Upper lobe of left lung (tissue), 6 donors: ENCODE results near the gene TBR1. TPM values are rescaled to one million over a fixed set of nuclear protein-coding genes. Genes with fewer than 3 reads are reported as not detected.
A peak's percentile ranks its signal among the peaks of the same experiment; 100 is the strongest.

Source experiments
- ATAC-seq, 2 donors: fragments of 200-7000 bp; cut with Tn5 transposase; one replicate each; pipeline ENCODE4 v1.9.1; 2022; ENCODE audit warnings: mild to moderate bottlenecking in 2 of 2, moderate library complexity in 2 of 2; ENCODE audit not compliant: low FRiP score in 2 of 2
- DNase-seq, 2 donors: peaks; one replicate each; pipeline ENCODE4 v3.0.0-alpha.2; 2019 to 2020
- H3K27ac ChIP-seq, 4 donors: fragments of 200-600 bp; sonication (generic); one replicate each; pipeline ENCODE4 v1.5.1; 2016 to 2019
- H3K27me3 ChIP-seq, 4 donors: fragments of 200-600 bp; sonication (generic); one replicate each; pipeline ENCODE4 v1.5.1; 2017 to 2019
- H3K36me3 ChIP-seq, 4 donors: fragments of 200-600 bp; sonication (generic); one replicate each; pipeline ENCODE4 v1.5.1; 2016 to 2019
- H3K4me1 ChIP-seq, 4 donors: fragments of 200-600 bp; sonication (generic); one replicate each; pipeline ENCODE4 v1.5.1; 2018 to 2019
- H3K4me3 ChIP-seq, 4 donors: fragments of 200-600 bp; sonication (generic); one replicate each; pipeline ENCODE4 v1.5.1; 2017 to 2019; ENCODE audit warnings: mild to moderate bottlenecking in 2 of 4, moderate library complexity in 1 of 4
- H3K9me3 ChIP-seq, 4 donors: fragments of 200-600 bp; sonication (generic); one replicate each; pipeline ENCODE4 v1.5.1; 2018 to 2019
- EP300 ChIP-seq, 4 donors: sonication (generic); formaldehyde crosslinking; IDR thresholded peaks; one replicate each; pipeline ENCODE4 v1.5.1; 2017; ENCODE audit warnings: antibody characterized with exemption in 4 of 4, control low read depth in 2 of 4
- POLR2A ChIP-seq, 4 donors: fragments of 450-650 bp; IDR thresholded peaks; one replicate each; pipeline ENCODE4 v1.5.1; 2016 to 2017; ENCODE audit warnings: antibody characterized with exemption in 4 of 4, mild to moderate bottlenecking in 2 of 4
- POLR2AphosphoS5 ChIP-seq, 2 donors: sonication (generic); formaldehyde crosslinking; IDR thresholded peaks; one replicate each; pipeline ENCODE4 v1.5.1; 2017; ENCODE audit warnings: antibody characterized with exemption in 2 of 2
- WGBS, 2 donors: methylation state at CpG; one replicate each; pipeline ENCODE4 v1.1.5; 2017 to 2018; 5-methylcytosine and 5-hydroxymethylcytosine counted together
- total RNA-seq, 6 donors: library from RNA; depleted of rRNA in 4 of 6; stranded (reverse); fragments of >200 nt in 4 of 6; gene quantifications; one replicate each; pipeline versions ENCODE4 v1.1.0 to v1.2.1, GENCODE V29; 2016 to 2021
- TF ChIP-seq, protein P1 (sequence below), 6 experiments: fragments of 450-650 bp in 4 of 6; fragments of 200-600 bp in 2 of 6; sonication (generic) in 2 of 6; IDR thresholded peaks; one replicate each; pipeline ENCODE4 v1.5.1; 2016 to 2019; ENCODE audit warnings: antibody characterized with exemption in 6 of 6
- donor health status: DM: no; HTN: no; CAD: no; lungs with moderate emphysema.
- donor health status: DM: no; HTN: yes; CAD: no; lungs with severe emphysema.

The TBR1 gene
- total RNA-seq, 6 donors from 2014 or later: not detected

DNA sequence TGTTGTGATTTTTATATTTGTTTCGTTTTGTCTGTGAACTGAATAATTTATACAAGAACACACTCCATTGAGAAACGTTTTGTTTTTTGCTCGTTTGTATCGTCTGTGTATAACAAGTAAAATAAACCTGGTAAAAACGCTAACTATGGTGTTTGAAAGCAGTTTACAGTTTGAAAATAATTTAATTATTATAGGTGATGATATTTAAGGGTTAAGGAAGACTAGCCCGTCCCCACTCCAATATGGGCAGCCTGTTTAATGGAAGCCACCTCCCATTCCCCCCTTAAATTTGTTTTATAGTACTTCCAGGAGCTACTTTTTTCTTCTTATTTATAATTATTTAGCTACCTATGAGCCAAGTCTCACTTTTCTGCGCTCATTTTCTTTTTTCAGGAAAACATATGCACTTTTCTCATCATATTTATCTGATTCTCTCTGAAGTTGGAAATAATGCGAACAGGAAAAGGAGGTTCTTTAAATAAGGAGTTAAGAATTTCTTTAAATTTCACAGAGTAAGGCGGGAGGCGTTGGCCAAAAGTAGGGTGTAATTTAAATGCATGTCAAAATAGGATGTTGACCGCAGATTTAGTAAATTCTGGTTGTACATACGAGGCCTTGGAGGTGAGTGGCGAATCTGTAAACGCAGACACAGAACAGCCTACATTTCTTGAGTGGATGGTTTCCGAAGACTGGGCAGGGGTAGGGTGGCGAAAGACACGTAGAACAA, 9.8 kb downstream of the TBR1 start:
- no peak for TF ChIP-seq POLR2AphosphoS5 (IDR thresholded peaks at IDR 0.05)
- TF ChIP-seq, protein P1, sequence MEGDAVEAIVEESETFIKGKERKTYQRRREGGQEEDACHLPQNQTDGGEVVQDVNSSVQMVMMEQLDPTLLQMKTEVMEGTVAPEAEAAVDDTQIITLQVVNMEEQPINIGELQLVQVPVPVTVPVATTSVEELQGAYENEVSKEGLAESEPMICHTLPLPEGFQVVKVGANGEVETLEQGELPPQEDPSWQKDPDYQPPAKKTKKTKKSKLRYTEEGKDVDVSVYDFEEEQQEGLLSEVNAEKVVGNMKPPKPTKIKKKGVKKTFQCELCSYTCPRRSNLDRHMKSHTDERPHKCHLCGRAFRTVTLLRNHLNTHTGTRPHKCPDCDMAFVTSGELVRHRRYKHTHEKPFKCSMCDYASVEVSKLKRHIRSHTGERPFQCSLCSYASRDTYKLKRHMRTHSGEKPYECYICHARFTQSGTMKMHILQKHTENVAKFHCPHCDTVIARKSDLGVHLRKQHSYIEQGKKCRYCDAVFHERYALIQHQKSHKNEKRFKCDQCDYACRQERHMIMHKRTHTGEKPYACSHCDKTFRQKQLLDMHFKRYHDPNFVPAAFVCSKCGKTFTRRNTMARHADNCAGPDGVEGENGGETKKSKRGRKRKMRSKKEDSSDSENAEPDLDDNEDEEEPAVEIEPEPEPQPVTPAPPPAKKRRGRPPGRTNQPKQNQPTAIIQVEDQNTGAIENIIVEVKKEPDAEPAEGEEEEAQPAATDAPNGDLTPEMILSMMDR (IDR thresholded peaks at IDR 0.05): no peak
- TF ChIP-seq EP300 (IDR thresholded peaks at IDR 0.05): no peak
- no peak for TF ChIP-seq POLR2A (IDR thresholded peaks at IDR 0.05)
- no peak for ATAC-seq
- WGBS, 2 donors: 24 to 25% methylated on average over 17 of the region's 17 CpGs
- Histone ChIP-seq H3K4me3 (no peak overlapping the region), H3K27ac (no peak overlapping the region), H3K36me3 (no peaks in the 10 kb centered on the region), H3K9me3 (no peaks in the 10 kb centered on the region), H3K27me3 (peaks cover 0 to 75% (median 33%) of the 10 kb centered on the region in 4 donors), H3K4me1 (peaks cover 13 to 29% (median 18%) of the 10 kb centered on the region in 4 donors)
- no peak for DNase-seq

DNA sequence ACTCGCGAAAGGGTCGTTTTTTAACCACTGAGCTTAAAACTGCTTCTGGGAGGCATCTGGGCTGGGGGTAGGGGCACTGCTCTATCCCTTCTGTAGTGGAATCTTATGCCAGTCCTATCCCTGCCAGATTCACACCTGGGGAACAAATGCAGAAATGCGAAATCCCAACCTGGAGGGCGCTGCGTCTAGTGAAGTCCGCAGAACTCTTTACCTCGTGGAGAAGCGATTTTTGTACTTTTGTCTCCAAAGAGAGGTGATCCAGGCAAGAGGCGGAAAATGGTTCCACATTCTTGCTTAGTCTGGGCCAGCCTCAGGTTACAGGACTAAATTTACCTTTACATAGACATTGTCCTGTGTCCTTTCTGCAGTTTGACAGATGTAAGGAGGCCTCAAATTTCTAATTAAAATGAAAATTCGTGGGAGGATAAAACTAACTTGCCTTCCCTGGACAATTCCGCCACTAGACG, 10.4 kb downstream of the TBR1 start:
- no peak for TF ChIP-seq POLR2A (IDR thresholded peaks at IDR 0.05)
- TF ChIP-seq EP300 (IDR thresholded peaks at IDR 0.05): no peak
- TF ChIP-seq, protein P1 (IDR thresholded peaks at IDR 0.05): no peak
- TF ChIP-seq POLR2AphosphoS5 (IDR thresholded peaks at IDR 0.05): no peak
- Histone ChIP-seq H3K4me1 (peaks cover 13 to 29% (median 18%) of the 10 kb centered on the region in 4 donors), H3K9me3 (no peaks in the 10 kb centered on the region), H3K27ac (no peak overlapping the region), H3K4me3 (peak overlapping the region in 1 of 4 donors; percentile 15), H3K36me3 (no peaks in the 10 kb centered on the region), H3K27me3 (peaks cover 0 to 70% (median 33%) of the 10 kb centered on the region in 4 donors)
- DNase-seq (no peak), ATAC-seq (no peak)
- 16 to 19% methylated on average over 13 of the region's 13 CpGs for WGBS, 2 donors

DNA sequence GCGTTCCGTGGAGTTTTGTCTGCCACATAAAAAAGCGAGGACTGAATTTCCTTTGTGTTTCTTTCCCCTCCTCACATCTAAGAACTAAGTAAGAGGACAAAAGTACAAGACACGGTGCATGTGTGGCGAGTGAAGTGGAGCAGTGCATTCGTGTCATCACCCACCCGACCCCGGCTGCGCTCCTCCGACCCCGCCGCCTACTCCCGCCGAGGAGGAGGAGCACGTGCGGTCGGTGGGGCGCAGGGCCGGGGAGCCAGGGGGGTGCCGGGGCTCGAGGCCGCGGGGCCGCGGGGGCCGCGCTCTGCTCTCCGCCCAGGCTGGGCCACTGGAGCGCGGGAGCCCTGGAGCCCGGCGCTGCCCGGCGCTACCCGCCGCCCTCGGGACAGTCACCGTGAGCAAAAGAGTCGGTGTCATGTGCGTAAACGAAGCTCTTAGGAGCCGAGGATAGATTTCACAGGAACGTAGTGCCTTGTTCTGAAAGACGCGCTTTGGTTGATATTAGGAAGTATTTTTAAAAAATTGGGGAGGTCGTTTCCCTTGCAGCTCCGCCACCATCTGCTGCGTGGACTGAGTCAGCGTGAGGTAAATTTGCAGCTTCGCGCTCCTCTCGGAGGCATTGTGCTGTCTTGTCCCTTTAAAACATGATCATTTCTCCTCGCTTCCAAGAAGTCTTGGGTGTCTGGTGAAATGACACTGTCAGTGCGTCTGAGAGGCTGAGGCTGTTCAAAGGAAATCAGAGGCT, 11.0 kb downstream of the TBR1 start:
- Histone ChIP-seq H3K27ac (no peak overlapping the region), H3K27me3 (peaks cover 0 to 68% (median 33%) of the 10 kb centered on the region in 4 donors), H3K4me3 (peak overlapping the region in 2 of 4 donors; percentile 9 to 15), H3K9me3 (no peaks in the 10 kb centered on the region), H3K4me1 (peaks cover 13 to 29% (median 18%) of the 10 kb centered on the region in 4 donors), H3K36me3 (no peaks in the 10 kb centered on the region)
- TF ChIP-seq POLR2AphosphoS5 (IDR thresholded peaks at IDR 0.05): no peak
- DNase-seq: peak in 1 of 2 donors; percentile 81
- WGBS, 2 donors: 5% methylated on average over 32 to 43 of the region's 54 CpGs
- peak in 1 of 2 donors; percentile 52 for ATAC-seq

DNA sequence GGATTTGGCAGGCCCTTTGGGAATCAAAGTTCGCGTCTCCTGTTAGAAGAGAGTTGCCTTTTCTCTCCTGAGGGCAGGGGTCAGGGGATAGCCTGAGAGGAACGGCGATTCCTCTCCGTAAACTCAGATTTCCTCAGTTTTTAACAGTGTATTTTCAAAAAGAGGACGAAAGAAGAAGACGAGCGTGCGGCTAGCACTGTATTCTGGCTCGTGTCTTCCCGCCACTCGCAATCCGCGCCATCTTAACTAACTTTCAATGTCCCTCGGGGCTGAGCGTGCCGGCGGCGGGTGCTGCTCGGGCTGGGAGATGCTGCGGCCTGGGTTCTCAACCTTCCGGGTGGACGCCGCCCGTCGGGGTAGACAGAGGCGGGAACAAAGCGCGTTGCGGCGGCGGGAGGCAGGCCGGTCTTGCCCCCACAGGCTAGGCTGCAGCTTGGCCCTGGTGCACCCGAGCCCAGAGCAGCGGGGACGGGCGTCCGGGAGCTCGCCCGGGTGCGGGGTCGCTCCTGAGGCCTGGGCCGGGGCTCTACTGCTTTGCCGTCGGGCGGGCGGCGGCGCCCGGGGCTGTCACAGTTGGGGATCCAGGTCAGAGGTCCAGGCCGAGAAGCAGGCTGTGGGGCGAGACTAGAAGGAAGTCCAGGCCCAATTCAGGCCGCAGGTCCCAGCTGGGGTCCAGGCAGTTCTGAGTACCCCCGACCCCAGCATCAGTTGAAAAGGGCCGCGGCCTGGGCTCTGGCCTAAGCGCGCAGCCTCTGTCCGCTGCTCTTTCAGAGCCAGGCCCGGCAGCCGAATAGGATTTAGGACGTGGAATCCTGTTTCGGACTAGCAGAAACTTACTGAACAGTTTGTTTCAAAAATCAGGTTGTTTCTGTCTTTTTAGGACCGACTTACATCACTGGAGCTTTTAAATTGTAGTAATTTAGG, 11.8 kb downstream of the TBR1 start:
- H3K36me3 ChIP-seq: no peaks in the 10 kb centered on the region
- 35% methylated on average over 42 to 45 of the region's 64 CpGs for WGBS, 2 donors
- H3K27me3 ChIP-seq: peaks cover 0 to 62% (median 31%) of the 10 kb centered on the region in 4 donors
- DNase-seq (peak in 1 of 2 donors; percentile 84), ATAC-seq (peak in 1 of 2 donors; percentile 11)
- no peaks in the 10 kb centered on the region for H3K9me3 ChIP-seq
- peaks cover 13 to 29% (median 18%) of the 10 kb centered on the region in 4 donors for H3K4me1 ChIP-seq
- TF ChIP-seq POLR2A (IDR thresholded peaks at IDR 0.05) (no peak), EP300 (IDR thresholded peaks at IDR 0.05) (no peak)
- TF ChIP-seq, protein P1 (IDR thresholded peaks at IDR 0.05): no peak
- H3K4me3 ChIP-seq: no peak overlapping the region
- no peak overlapping the region for H3K27ac ChIP-seq
